Measurements from ENCODE around the gene NMT2. TPM values are rescaled to one million over a fixed set of nuclear protein-coding genes. Genes with fewer than 3 reads are reported as not detected.

The NMT2 gene
- total RNA-seq, 1 donor from 2014 or later = 12.4 TPM

- H3K27me3 ChIP-seq (ENCODE audit: low read depth) = no peaks in the 10 kb centered on the region
- no peak for TF ChIP-seq CTCF (IDR thresholded peaks at IDR 0.05; ENCODE audit: borderline replicate concordance)
- no peak overlapping the region for H3K27ac ChIP-seq (replicated peaks)
- H3K4me1 ChIP-seq = peaks cover 7% of the 10 kb centered on the region
- intact Hi-C loops (cut with micrococcal nuclease) = no loop called here
- no peaks in the 10 kb centered on the region for H3K9me3 ChIP-seq (replicated peaks)
- no peak overlapping the region for H3K4me3 ChIP-seq
- peaks cover 71% of the 10 kb centered on the region for H3K36me3 ChIP-seq
- DNase-seq = no peak
Measured at GRCh38 chr10:15137636-15138035, 30.9 kb downstream of the NMT2 start.

- H3K9me3 ChIP-seq (replicated peaks) = no peaks in the 10 kb centered on the region
- no peak for DNase-seq
- no peak for TF ChIP-seq CTCF (IDR thresholded peaks at IDR 0.05; ENCODE audit: borderline replicate concordance)
- H3K4me3 ChIP-seq = no peak overlapping the region
- H3K27ac ChIP-seq (replicated peaks) = no peak overlapping the region
- peaks cover 77% of the 10 kb centered on the region for H3K36me3 ChIP-seq
- H3K4me1 ChIP-seq = peaks cover under 1% of the 10 kb centered on the region
- intact Hi-C loops (cut with micrococcal nuclease) = no loop called here
- no peaks in the 10 kb centered on the region for H3K27me3 ChIP-seq (ENCODE audit: low read depth)
Measured at GRCh38 chr10:15137036-15137359, 31.5 kb downstream of the NMT2 start.

DNA sequence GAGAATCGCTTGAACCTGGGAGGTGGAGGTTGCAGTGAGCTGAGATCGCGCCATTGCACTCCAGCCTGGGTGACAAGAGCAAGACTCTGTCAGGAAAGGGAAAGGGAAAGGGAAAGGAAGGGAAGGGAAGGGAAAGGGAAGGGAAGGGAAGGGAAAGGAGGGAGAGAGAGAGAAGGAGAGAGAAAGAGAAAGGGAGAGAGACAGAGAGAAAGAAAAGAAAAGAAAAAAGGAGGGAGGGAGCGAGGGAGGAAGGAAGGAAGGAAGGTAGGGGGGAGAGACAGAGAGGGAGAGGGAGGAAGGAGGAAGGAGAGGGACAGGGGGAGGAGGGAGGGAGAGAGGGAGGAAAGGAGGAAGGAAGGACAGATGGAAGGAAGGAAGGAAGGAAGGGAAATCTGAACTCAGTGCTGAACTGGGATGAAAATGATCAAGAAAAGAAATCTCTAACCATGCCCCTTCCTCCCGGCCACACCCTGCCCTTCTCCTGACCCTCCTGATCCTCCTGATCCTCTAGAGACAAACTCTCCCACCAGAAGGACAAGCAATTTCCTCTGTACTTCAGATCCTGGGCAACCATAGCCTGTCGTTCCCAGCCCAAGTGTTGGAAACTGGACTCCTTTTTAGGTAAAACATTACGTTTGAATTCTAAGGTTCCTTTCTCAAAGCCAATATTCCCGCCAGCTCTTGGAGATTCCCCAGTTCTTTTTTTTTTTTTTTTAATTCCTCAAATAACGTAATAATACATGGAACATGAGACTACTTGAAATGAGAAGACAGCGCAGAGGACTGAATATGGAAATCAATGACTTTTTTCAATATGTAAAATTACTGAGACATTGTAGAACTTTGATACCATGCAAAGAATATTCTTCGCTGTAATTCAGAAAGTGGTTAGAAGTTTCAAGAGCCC lies 32.1 kb downstream of the NMT2 start:
- DNase-seq = no peak
- intact Hi-C loops (cut with micrococcal nuclease) = no loop called here
- H3K27me3 ChIP-seq (ENCODE audit: low read depth) = no peaks in the 10 kb centered on the region
- no peak overlapping the region for H3K4me3 ChIP-seq
- TF ChIP-seq CTCF (IDR thresholded peaks at IDR 0.05; ENCODE audit: borderline replicate concordance) = no peak
- H3K27ac ChIP-seq (replicated peaks) = no peak overlapping the region
- no peaks in the 10 kb centered on the region for H3K9me3 ChIP-seq (replicated peaks)
- no peaks in the 10 kb centered on the region for H3K4me1 ChIP-seq
- peaks cover 83% of the 10 kb centered on the region for H3K36me3 ChIP-seq

DNA sequence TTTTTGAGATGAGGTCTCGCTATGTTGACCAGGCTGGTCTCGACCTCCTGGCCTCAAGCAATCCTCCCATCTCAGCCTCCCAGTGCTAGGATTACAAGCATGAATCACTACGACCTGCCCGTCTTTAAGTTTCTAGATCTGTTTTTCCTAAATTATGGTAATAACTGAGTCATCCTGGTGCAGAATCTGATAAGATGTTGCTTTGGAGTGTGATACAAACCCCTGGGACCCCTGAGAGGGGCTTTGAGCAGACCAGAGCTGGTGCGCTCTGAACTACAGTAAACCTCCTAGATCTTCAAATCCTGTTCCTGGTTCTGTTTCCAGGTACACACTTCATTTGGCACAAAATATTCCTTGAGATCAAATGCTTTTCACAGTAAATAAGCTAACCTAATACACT lies 37.2 kb downstream of the NMT2 start:
- Histone ChIP-seq H3K9me3 (replicated peaks) (no peaks in the 10 kb centered on the region), H3K27me3 (ENCODE audit: low read depth) (no peaks in the 10 kb centered on the region), H3K27ac (replicated peaks) (no peak overlapping the region), H3K4me3 (no peak overlapping the region), H3K4me1 (no peaks in the 10 kb centered on the region), H3K36me3 (peaks cover 91% of the 10 kb centered on the region)
- no peak for TF ChIP-seq CTCF (IDR thresholded peaks at IDR 0.05; ENCODE audit: borderline replicate concordance)
- intact Hi-C loops (cut with micrococcal nuclease) = no loop called here
- DNase-seq = no peak

DNA sequence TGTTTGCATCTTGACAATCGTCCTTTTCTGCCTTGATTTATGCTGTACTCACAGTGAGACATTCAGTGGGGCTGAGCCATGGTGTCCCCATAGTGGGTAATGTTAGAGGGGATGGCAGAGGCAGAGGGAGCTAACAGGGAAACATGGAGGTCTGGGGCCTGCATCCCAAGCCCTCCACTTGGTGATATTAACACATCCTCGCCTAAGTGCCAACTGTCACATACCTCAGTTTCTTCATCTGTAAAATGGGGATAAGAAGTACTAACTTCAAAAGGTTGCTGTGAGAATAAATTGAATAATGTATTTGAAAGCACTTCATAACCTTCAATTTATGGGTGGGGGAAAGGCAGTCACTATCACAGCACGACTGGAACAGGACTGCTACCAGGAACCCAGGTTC lies 43.6 kb downstream of the NMT2 start:
- Histone ChIP-seq H3K4me3 (no peak overlapping the region), H3K27ac (replicated peaks) (no peak overlapping the region), H3K27me3 (ENCODE audit: low read depth) (no peaks in the 10 kb centered on the region), H3K36me3 (peaks cover 82% of the 10 kb centered on the region), H3K9me3 (replicated peaks) (no peaks in the 10 kb centered on the region), H3K4me1 (no peaks in the 10 kb centered on the region)
- DNase-seq = no peak
- intact Hi-C loops (cut with micrococcal nuclease) = no loop called here
- no peak for TF ChIP-seq CTCF (IDR thresholded peaks at IDR 0.05; ENCODE audit: borderline replicate concordance)

Measured in left ventricle myocardium inferior (tissue), 1 donor.